HepG2 (cell line): ENCODE results near the gene RASGRP1. TPM values are rescaled to one million over a fixed set of nuclear protein-coding genes. Genes with fewer than 3 reads are reported as not detected.

Source experiments
- ATAC-seq: fragments of 200-7000 bp; cut with Tn5 transposase; 3 replicates; pipeline ENCODE4 v1.9.1; 2020; ENCODE audit warnings: mild to moderate bottlenecking, moderate library complexity
- BruUV-seq: library from RNA; stranded (reverse); fragments of 400-500 nt; replicated peaks from 2 replicates; lab custom pipeline; 2021; lab: Mats Ljungman, UMichigan
- CTCF ChIA-PET: fragments of 300-600 bp; formaldehyde crosslinking; extraction: SDS; loops from one replicate; lab custom pipeline; 2021; ENCODE audit warnings: low total read pairs, inconsistent platforms, low intra/inter-chr PET ratio; lab: Yijun Ruan, JAX
- POLR2A ChIA-PET: fragments of 350-600 bp; sonication (Branson Sonifier 250); formaldehyde crosslinking; loops from one replicate; lab custom pipeline; 2020; ENCODE audit warnings: antibody characterized with exemption, inconsistent platforms; lab: Yijun Ruan, JAX
- DNase-seq: peaks from one replicate; pipeline ENCODE4 v3.0.0-alpha.2; 2015; ENCODE audit warnings: low spot score
- FAIRE-seq: peaks from 3 replicates; lab custom pipeline; 2011; peaks lifted over from hg19 to GRCh38; lab: Jason Lieb, UNC
- H2AFZ ChIP-seq: one replicate; pipeline ENCODE4 v1.6.1; 2011; ENCODE audit warnings: low read length, inconsistent platforms
- H3K27ac ChIP-seq: fragments of 300-600 bp; 3 replicates; pipeline ENCODE4 v1.8.0; 2011; ENCODE audit warnings: mixed run types, mild to moderate bottlenecking, mixed read lengths, low read length, inconsistent platforms; ENCODE audit not compliant: insufficient read depth; ENCODE audit errors: extremely low read length
- H3K27me3 ChIP-seq, 2 experiments: fragments of 200-600 bp in 1 of 2; 2 replicates in 1 of 2; 3 replicates in 1 of 2; pipeline versions ENCODE4 v1.6.0 to v1.8.0; 2011; ENCODE audit warnings: low read length in 2 of 2, mild to moderate bottlenecking in 2 of 2, moderate library complexity in 2 of 2, inconsistent platforms in 1 of 2; ENCODE audit not compliant: insufficient read depth in 2 of 2, control insufficient read depth in 1 of 2
- H3K36me3 ChIP-seq, 2 experiments: fragments of 200-600 bp in 1 of 2; replicated peaks in 1 of 2; 2 replicates in 1 of 2; 3 replicates in 1 of 2; pipeline versions ENCODE4 v1.5.1 to v1.8.0; 2011; ENCODE audit warnings: low read length in 2 of 2, inconsistent platforms in 1 of 2; ENCODE audit not compliant: insufficient read depth in 2 of 2, control insufficient read depth in 1 of 2
- H3K4me1 ChIP-seq: 2 replicates; pipeline ENCODE4 v1.5.1; 2012; ENCODE audit warnings: low read length, inconsistent platforms; ENCODE audit not compliant: insufficient read depth
- H3K4me2 ChIP-seq: 2 replicates; pipeline ENCODE4 v1.6.0; 2011; ENCODE audit warnings: low read depth, low read length, inconsistent platforms
- H3K4me3 ChIP-seq, 3 experiments: fragments of 200-600 bp in 1 of 3; sonication (generic), shearing (Covaris generic) in 1 of 3; replicated peaks in 1 of 3; 2 replicates each; pipeline ENCODE4 v1.5.1; 2011 to 2016; ENCODE audit warnings: low read length in 3 of 3, inconsistent platforms in 2 of 3, low read depth in 2 of 3, mild to moderate bottlenecking in 2 of 3, control low read depth in 1 of 3, mixed read lengths in 1 of 3; ENCODE audit not compliant: insufficient read depth in 1 of 3
- H3K79me2 ChIP-seq: one replicate; pipeline ENCODE4 v1.6.1; 2011; ENCODE audit warnings: low read length, inconsistent platforms; ENCODE audit not compliant: insufficient read depth
- H3K9ac ChIP-seq: 2 replicates; pipeline ENCODE4 v1.6.0; 2011; ENCODE audit warnings: mild to moderate bottlenecking, low read depth, low read length, inconsistent platforms; ENCODE audit not compliant: insufficient read depth
- H3K9me3 ChIP-seq: 2 replicates; pipeline ENCODE4 v1.5.1; 2012; ENCODE audit warnings: mild to moderate bottlenecking, low read length
- H4K20me1 ChIP-seq: 2 replicates; pipeline ENCODE4 v1.6.0; 2011; ENCODE audit warnings: inconsistent platforms, mild to moderate bottlenecking, low read length, moderate library complexity; ENCODE audit not compliant: insufficient read depth
- BRD4 ChIP-seq: sonication (generic); formaldehyde crosslinking; IDR thresholded peaks from 2 replicates; pipeline ENCODE4 v1.4.0; 2020; ENCODE audit warnings: missing genetic modification reagents
- HOXA7 ChIP-seq: sonication (generic); formaldehyde crosslinking; IDR thresholded peaks from 2 replicates; pipeline ENCODE4 v1.8.1; 2022; ENCODE audit warnings: mild to moderate bottlenecking, missing genetic modification reagents, moderate library complexity
- SIN3B ChIP-seq: fragments of 150-350 bp; IDR thresholded peaks from 2 replicates; pipeline ENCODE4 v1.6.1; 2014; ENCODE audit warnings: low read length
- TBL1XR1 ChIP-seq: fragments of 150-350 bp; IDR thresholded peaks from 2 replicates; pipeline ENCODE4 v1.6.1; 2014; ENCODE audit warnings: borderline replicate concordance, low read length; ENCODE audit not compliant: partially characterized antibody
- ZNF205 ChIP-seq: IDR thresholded peaks from 2 replicates; pipeline ENCODE4 v1.6.1; 2018; ENCODE audit warnings: missing biosample characterization, missing genetic modification reagents
- WGBS: methylation state at CpG from one replicate; pipeline ENCODE4 v1.1.6; 2017; ENCODE audit warnings: low lambda C conversion rate; 5-methylcytosine and 5-hydroxymethylcytosine counted together
- in situ Hi-C: cut with HindIII; loops from 2 replicates; pipeline ENCODE4 v1.10.0; 2017; ENCODE audit warnings: low pct_unique_long_range_greater_than_20kb; ENCODE audit not compliant: extremely low pct_ligation_motif_present
- intact Hi-C: fragments of 100-400 bp; cut with micrococcal nuclease; formaldehyde crosslinking; loops from one replicate; pipeline ENCODE4 v1.10.0; 2022; ENCODE audit not compliant: unreplicated experiment
- polyA plus RNA-seq, 8 experiments: library from polyadenylated mRNA; depleted of rRNA in 3 of 8; stranded (reverse) in 7 of 8; unstranded in 1 of 8; fragments of >200 nt; fragmentation: Illumina TruSeq in 4 of 8; extraction: Trizol in 4 of 8; gene quantifications; 2 replicates each; pipeline versions ENCODE4 v1.2.1 to v1.2.3, GENCODE V29; 2011 to 2016; ENCODE audit warnings: low read depth in 4 of 8, missing spikeins in 1 of 8, mixed read lengths in 1 of 8; ENCODE audit not compliant: insufficient read depth in 1 of 8
- total RNA-seq, 5 experiments: library from RNA; depleted of rRNA; stranded (reverse); fragments of >200 nt; fragmentation: Illumina TruSeq; extraction: Trizol; gene quantifications; 2 replicates each; pipeline ENCODE4 v1.2.3, GENCODE V29; 2016; ENCODE audit warnings: low read depth in 1 of 5

Gene RASGRP1
- total and polyA plus RNA-seq, 2 of the 13 experiments (the other 11 are each of a cell fraction or from before 2014, with no cell fraction given): 0.07 TPM; not detected in 1

GRCh38 chr15:38539008-38539343, 25.6 kb downstream of the RASGRP1 start:
- intact Hi-C loops: no loop called here
- no peaks in the 10 kb centered on the region for H4K20me1 ChIP-seq
- ChIA-PET POLR2A (no interaction called here), CTCF (no interaction called here)
- H3K4me2 ChIP-seq: no peak overlapping the region
- H3K4me1 ChIP-seq: no peaks in the 10 kb centered on the region
- H3K9me3 ChIP-seq: no peaks in the 10 kb centered on the region
- no peak overlapping the region for H3K4me3 ChIP-seq
- no peak overlapping the region for H2AFZ ChIP-seq
- H3K27ac ChIP-seq: no peak overlapping the region
- BruUV-seq: no TSS peak
- H3K9ac ChIP-seq: no peak overlapping the region
- FAIRE-seq (no peak), ATAC-seq (no peak), DNase-seq (no peak)
- no peaks in the 10 kb centered on the region for H3K36me3 ChIP-seq
- in situ Hi-C loops: no loop called here
- no peaks in the 10 kb centered on the region for H3K79me2 ChIP-seq
- TF ChIP-seq TBL1XR1 (no peak), ZNF205 (CRISPR knock-in tag) (no peak), SIN3B (no peak)
- H3K27me3 ChIP-seq: no peaks in the 10 kb centered on the region; a peak in 2 of 5 replicates

GRCh38 chr15:38538328-38539007, 26.1 kb downstream of the RASGRP1 start:
- ATAC-seq: no peak
- in situ Hi-C loops: no loop called here
- Histone ChIP-seq H3K27ac (no peak overlapping the region), H2AFZ (no peak overlapping the region), H3K4me2 (no peak overlapping the region), H3K4me3 (no peak overlapping the region), H3K27me3 (no peaks in the 10 kb centered on the region; a peak in 2 of 5 replicates), H3K4me1 (no peaks in the 10 kb centered on the region), H3K36me3 (no peaks in the 10 kb centered on the region), H3K79me2 (no peaks in the 10 kb centered on the region), H3K9me3 (no peaks in the 10 kb centered on the region), H3K9ac (no peak overlapping the region), H4K20me1 (no peaks in the 10 kb centered on the region)
- WGBS: 14% methylated on average over 8 of the region's 8 CpGs
- no TSS peak for BruUV-seq
- ChIA-PET CTCF (no interaction called here), POLR2A (no interaction called here)
- intact Hi-C loops: no loop called here
- TF ChIP-seq HOXA7 (no peak), BRD4 (CRISPR knock-in tag) (no peak)
- no peak for FAIRE-seq
- no peak for DNase-seq
